ENCODE data around the gene NRBF2. TPM values are rescaled to one million over a fixed set of nuclear protein-coding genes. Genes with fewer than 3 reads are reported as not detected.

The NRBF2 gene
- total and polyA plus RNA-seq, 2 of the 4 experiments (the other 2 are of a cell fraction) = 19.9 to 20.6 TPM

DNA sequence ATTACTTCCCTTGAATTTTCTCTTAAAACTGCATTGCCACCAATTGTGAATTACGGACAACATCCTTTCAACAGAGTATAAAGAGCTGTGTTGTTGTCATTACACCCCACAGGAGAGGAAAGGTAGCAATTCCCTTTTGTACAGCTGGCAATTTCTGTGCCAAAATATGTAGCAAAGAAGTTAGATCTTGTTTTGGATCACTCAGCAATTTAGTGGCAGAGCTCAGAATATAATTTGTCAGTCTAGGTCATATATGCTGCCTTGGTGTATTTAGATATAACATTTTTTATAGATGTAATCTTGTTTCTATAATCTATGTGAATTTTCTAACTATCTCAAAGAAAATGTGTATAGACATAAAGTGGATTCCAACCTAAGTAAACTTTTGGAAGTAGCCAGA is 38.8 kb downstream of the NRBF2 start:
- dilution Hi-C loops (cut with HindIII; ENCODE audit: low sequenced_read_pairs, unreplicated experiment) (loop anchor here (25.0 kb wide), 2 partner anchors 540 to 560 kb away; no protein-coding TSS in a partner anchor), intact Hi-C loops (cut with micrococcal nuclease) (no loop called here), in situ Hi-C loops (cut with MboI; ENCODE audit: low sequenced_read_pairs) (no loop called here)
- Histone ChIP-seq H3K9me3 (ENCODE audit: control insufficient read depth, insufficient read depth, low read length) (no peaks in the 10 kb centered on the region), H3K27ac (ENCODE audit: insufficient read depth, low read length) (no peak overlapping the region), H4K5ac (ENCODE audit: low read depth, low read length) (no peak overlapping the region), H4K91ac (ENCODE audit: insufficient read depth, low read depth, low read length) (no peak overlapping the region), H3K79me1 (ENCODE audit: low read depth in 1 of 2, low read length in 2 of 2) (peaks cover 3 to 21% of the 10 kb centered on the region in 2 experiments), H3K9me1 (ENCODE audit: insufficient read depth, low read length) (no peaks in the 10 kb centered on the region), H2BK120ac (ENCODE audit: low read depth, low read length) (no peak overlapping the region), H3K4me3 (ENCODE audit: insufficient read depth, low read depth, low read length) (no peak overlapping the region), H3K4ac (ENCODE audit: low read depth, low read length) (no peak overlapping the region), H2AK5ac (ENCODE audit: low read depth, low read length) (no peak overlapping the region), H3K4me2 (ENCODE audit: low read depth, low read length) (no peak overlapping the region), H3K27me3 (ENCODE audit: control insufficient read depth, insufficient read depth, low read length) (no peaks in the 10 kb centered on the region), H4K8ac (ENCODE audit: low read depth in 2 of 2, low read length in 2 of 2) (no peak overlapping the region), H3K18ac (ENCODE audit: low read depth, low read length) (no peak overlapping the region), H3K14ac (replicated peaks; ENCODE audit: low read depth, low read length) (no peak overlapping the region), H3K9ac (ENCODE audit: low read depth, low read length) (no peak overlapping the region), H4K20me1 (ENCODE audit: insufficient read depth, low read length) (no peaks in the 10 kb centered on the region), H2BK15ac (ENCODE audit: low read depth, low read length) (no peak overlapping the region), H2BK5ac (ENCODE audit: low read depth, low read length, poor library complexity, severe bottlenecking) (no peak overlapping the region), H3K36me3 (ENCODE audit: control insufficient read depth, insufficient read depth, low read length) (peaks cover 13% of the 10 kb centered on the region), H2BK20ac (ENCODE audit: low read depth, low read length) (no peak overlapping the region), H3K56ac (ENCODE audit: extremely low read depth, insufficient read depth, low read length) (no peak overlapping the region), H3K4me1 (ENCODE audit: control insufficient read depth, insufficient read depth, low read length) (0 out of 2 replicates have a peak, but pooled peaks cover 2% of the 10 kb centered on the region), H3K23ac (ENCODE audit: low read depth, low read length) (no peak overlapping the region), H2AFZ (replicated peaks; ENCODE audit: low read length, poor library complexity) (no peak overlapping the region), H2AK9ac (replicated peaks; ENCODE audit: low read depth, low read length, poor library complexity) (no peak overlapping the region)
- ChIA-PET CTCF (interaction anchor here (0.6 kb wide), 1 partner anchor 457 kb away, joined by 3 read pairs; no protein-coding TSS in a partner anchor), POLR2A (ENCODE audit: unreplicated experiment) (no interaction called here)
- no TSS peak for BruUV-seq (replicated peaks)
- no peak for DNase-seq
- no CpG with 5 or more reads among the region's 1 CpG for WGBS, 2 experiments (ENCODE audit: extremely low coverage in 2 of 2, insufficient read length in 1 of 2)
- no peak for ATAC-seq (ENCODE audit: low read depth)
- peak; percentile 51 for TF ChIP-seq MAFK (IDR thresholded peaks at IDR 0.05; ENCODE audit: low read depth, low read length)
- TF ChIP-seq SMC3 (IDR thresholded peaks at IDR 0.05; ENCODE audit: low read depth, low read length) = no peak
- no peak for TF ChIP-seq BHLHE40 (IDR thresholded peaks at IDR 0.05; ENCODE audit: low read depth, low read length)
- TF ChIP-seq POLR2A (IDR thresholded peaks at IDR 0.05; ENCODE audit: low read depth, low read length) = no peak
- TF ChIP-seq RFX5 (IDR thresholded peaks at IDR 0.05; ENCODE audit: low read depth, low read length) = no peak
- no peak for TF ChIP-seq RAD21 (IDR thresholded peaks at IDR 0.05; ENCODE audit: low read length)
- no peak for TF ChIP-seq RCOR1 (IDR thresholded peaks at IDR 0.05; ENCODE audit: insufficient replicate concordance, low read length)

Measured in IMR-90 (cell line).